Hepatocyte (in vitro differentiated cells): ENCODE measurements around the gene IGSF23.

ENCODE experiments used
- EZH2 ChIP-seq: fragments of 200-600 bp; sonication (generic); IDR thresholded peaks from 2 replicates; pipeline ENCODE4 v1.6.1; 2016; ENCODE audit warnings: antibody characterized with exemption, mild to moderate bottlenecking, borderline replicate concordance
- EZH2phosphoT487 ChIP-seq: fragments of 200-600 bp; sonication (generic); IDR thresholded peaks from one replicate; pipeline ENCODE4 v1.6.1; 2018; ENCODE audit warnings: antibody characterized with exemption, mild to moderate bottlenecking, low read depth, moderate library complexity; ENCODE audit not compliant: unreplicated experiment, severe bottlenecking
- TF ChIP-seq, protein P1 (sequence below): fragments of 200-600 bp; sonication (generic); IDR thresholded peaks from 2 replicates; pipeline ENCODE4 v1.5.1; 2016; ENCODE audit warnings: antibody characterized with exemption, mild to moderate bottlenecking; ENCODE audit not compliant: poor library complexity

DNA sequence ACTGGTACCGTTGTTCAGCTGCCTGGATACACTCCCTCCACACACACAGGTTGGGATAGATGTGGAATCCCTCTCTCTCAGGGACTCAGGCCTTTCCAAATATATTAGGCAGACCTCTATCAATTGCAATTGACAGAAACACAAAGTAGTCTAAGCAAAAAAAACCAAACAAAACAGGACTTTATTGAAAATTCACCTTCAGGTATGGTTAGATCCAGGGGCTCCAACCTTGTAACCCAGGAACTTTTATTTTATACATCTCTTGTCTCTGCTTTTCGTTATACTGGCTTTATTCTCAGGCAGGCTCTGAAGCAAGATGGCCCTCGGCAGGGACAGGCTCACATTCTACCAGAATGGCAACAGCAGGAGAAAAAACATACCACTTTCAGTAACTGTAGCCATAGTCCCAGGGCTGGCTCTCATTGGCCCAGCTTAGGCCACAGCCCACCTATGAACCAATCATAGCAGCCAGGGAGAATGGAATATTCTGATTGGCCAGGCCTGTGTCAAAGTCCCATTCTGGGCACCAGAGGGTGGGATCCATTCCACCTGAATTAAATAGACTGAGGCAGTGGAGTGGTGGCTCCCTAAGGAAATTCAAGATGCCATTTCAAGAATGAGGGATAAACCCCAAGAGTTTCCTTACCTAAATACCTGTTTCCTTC, 44.8 kb downstream of the IGSF23 start:
- TF ChIP-seq, protein P1, sequence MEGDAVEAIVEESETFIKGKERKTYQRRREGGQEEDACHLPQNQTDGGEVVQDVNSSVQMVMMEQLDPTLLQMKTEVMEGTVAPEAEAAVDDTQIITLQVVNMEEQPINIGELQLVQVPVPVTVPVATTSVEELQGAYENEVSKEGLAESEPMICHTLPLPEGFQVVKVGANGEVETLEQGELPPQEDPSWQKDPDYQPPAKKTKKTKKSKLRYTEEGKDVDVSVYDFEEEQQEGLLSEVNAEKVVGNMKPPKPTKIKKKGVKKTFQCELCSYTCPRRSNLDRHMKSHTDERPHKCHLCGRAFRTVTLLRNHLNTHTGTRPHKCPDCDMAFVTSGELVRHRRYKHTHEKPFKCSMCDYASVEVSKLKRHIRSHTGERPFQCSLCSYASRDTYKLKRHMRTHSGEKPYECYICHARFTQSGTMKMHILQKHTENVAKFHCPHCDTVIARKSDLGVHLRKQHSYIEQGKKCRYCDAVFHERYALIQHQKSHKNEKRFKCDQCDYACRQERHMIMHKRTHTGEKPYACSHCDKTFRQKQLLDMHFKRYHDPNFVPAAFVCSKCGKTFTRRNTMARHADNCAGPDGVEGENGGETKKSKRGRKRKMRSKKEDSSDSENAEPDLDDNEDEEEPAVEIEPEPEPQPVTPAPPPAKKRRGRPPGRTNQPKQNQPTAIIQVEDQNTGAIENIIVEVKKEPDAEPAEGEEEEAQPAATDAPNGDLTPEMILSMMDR: no peak
- no peak for TF ChIP-seq EZH2
- TF ChIP-seq EZH2phosphoT487: no peak
